ENCODE data around the gene ZNF217.
"Not testable (repeated sequence)": the region's sequence is repeated elsewhere in the genome, so short reads cannot be mapped to it uniquely, and the experiment has no call there.

Gene ZNF217

DNA sequence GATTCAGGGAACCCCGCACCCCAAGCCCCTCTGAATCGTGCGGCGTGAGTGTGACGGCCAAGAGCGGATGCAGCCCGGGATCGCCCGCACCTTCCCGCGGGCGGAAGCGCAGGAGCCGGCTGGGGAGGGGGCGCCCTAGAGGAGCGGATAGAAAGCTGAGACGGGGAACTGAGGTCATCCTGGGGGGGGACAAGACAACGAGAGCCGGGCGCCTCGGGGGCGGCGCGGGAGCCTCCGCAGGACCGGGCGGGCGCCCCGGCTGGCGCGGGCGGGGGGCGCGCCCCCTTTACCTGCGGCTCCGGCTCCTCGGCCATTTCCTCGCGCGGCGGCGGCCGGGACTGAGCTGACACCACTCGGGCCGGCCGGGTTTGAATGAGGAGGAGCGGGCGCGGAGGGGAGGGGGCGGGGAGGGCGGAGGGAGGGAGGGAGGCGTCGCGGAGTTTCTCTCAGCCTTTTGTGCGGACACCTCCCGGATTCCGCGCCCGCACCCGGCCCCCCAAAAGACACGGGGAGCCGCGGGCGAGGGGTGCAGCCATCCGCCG lies at the start of gene ZNF217:
Gene ZNF217 (minus strand): TSS at position 374 of the 542 bp plus-strand sequence. CDS start 11,013 bp downstream, outside the sequence.
- H3K9me3 Mint-ChIP-seq; H3K36me3 Mint-ChIP-seq (ENCODE audit: low read depth); H3K27me3 Mint-ChIP-seq: not testable (repeated sequence)
- DNase-seq (peak; percentile 77), ATAC-seq (peak; percentile 26)
- H3K4me1 Mint-ChIP-seq, result peaks cover 55% of the 10 kb centered on the region
- peak within 1 kb of the TSS; percentile 95 for H3K4me3 Mint-ChIP-seq
- peak within 1 kb of the TSS; percentile 94 for H3K27ac Mint-ChIP-seq

DNA sequence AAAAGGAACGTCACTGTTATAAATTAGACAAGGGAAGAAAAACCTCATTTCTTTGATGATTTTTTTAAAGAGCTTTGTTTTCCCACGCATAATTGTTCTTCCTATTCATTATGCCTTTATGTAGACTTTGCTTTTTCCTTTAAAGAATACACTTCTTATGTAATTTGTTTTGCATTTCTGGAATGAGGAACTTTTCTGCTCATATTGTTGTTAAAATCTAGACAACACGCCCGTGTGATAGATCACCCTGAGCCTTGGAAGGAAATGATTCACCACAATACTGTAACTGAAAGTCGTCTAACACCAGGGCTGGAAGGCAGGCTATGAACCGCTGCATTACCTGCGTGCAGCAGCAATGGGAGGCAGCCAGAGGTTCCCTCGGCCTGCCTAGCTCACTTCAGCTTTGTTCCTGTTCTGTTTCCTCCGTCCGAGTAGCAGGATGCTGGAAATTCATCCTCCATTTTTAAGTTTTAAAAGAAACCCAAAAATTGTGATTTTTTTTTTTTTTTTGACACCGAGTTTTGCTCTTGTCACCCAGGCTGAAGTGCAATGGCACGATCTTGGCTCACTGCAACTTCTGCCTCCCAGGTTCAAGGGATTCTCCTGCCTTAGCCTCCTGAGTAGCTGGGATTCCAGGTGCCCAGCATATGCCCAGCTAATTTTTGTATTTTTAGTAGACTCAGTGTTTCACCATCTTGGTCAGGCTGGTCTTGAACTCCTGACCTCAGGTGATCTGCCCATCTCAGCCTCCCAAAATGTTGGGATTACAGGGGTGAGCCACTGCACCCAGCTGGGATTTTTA lies 49.6 kb upstream of the ZNF217 start:
- no peaks in the 10 kb centered on the region for H3K36me3 Mint-ChIP-seq (ENCODE audit: low read depth)
- DNase-seq (peak; percentile 56), ATAC-seq (peak; percentile 94)
- H3K27ac Mint-ChIP-seq, result peak overlapping the region; percentile 95
- no peaks in the 10 kb centered on the region for H3K27me3 Mint-ChIP-seq
- no peaks in the 10 kb centered on the region for H3K9me3 Mint-ChIP-seq
- peaks cover 41% of the 10 kb centered on the region for H3K4me1 Mint-ChIP-seq
- peak overlapping the region; percentile 68 for H3K4me3 Mint-ChIP-seq

GRCh38 chr20:53642196-53643030 lies 48.8 kb upstream of the ZNF217 start:
- no peaks in the 10 kb centered on the region for H3K36me3 Mint-ChIP-seq (ENCODE audit: low read depth)
- H3K9me3 Mint-ChIP-seq, result no peaks in the 10 kb centered on the region
- H3K4me3 Mint-ChIP-seq, result peak overlapping the region; percentile 68
- peaks cover 41% of the 10 kb centered on the region for H3K4me1 Mint-ChIP-seq
- no peaks in the 10 kb centered on the region for H3K27me3 Mint-ChIP-seq
- peak; percentile 92 for ATAC-seq
- H3K27ac Mint-ChIP-seq, result peak overlapping the region; percentile 95
- DNase-seq, result peak; percentile 57

DNA sequence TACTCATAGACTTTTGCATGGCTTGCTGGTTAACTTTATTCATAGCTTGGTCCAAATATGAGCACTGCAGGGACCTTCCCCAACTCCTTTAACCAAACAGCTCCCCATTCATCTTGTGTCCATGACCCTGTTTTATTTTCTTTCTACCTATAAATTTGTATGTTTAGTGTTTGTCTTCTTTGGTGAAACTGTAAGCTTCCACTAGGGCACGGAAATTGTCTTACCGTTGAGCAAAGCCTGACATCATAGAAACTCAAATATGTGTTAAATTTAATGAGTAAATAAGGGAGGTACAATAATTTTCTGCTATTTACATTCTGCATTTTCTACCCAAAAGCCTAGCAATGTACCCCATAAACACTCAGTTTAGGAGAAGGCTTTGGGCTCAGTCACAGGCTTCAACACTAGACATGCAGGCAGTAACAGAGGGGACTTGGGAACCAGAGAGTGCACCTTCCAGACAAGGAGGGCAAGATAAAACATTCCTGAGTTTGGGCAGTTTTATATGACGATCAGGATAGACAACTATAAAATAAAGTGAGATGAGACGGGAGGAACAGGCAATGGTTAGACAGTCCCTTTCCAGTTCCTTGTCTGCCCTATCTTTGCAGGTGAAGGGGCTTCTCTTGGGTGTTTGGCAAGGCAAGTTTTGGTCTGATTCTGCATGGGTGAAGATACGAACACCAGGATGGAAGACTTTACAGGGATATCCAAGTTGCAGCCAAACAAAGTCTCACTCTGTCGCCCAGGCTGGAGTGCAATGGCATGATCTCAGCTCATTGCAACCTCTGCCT lies 46.2 kb upstream of the ZNF217 start:
- H3K27me3 Mint-ChIP-seq, result no peaks in the 10 kb centered on the region
- H3K4me1 Mint-ChIP-seq, result peaks cover 56% of the 10 kb centered on the region
- DNase-seq (no peak), ATAC-seq (no peak)
- H3K27ac Mint-ChIP-seq, result no peak overlapping the region
- H3K36me3 Mint-ChIP-seq (ENCODE audit: low read depth), result no peaks in the 10 kb centered on the region
- H3K4me3 Mint-ChIP-seq, result no peak overlapping the region
- no peaks in the 10 kb centered on the region for H3K9me3 Mint-ChIP-seq

GRCh38 chr20:53639128-53639527 lies 45.5 kb upstream of the ZNF217 start:
- H3K36me3 Mint-ChIP-seq (ENCODE audit: low read depth), result no peaks in the 10 kb centered on the region
- DNase-seq, result no peak
- peaks cover 54% of the 10 kb centered on the region for H3K4me1 Mint-ChIP-seq
- no peak for ATAC-seq
- H3K4me3 Mint-ChIP-seq, result no peak overlapping the region
- H3K27me3 Mint-ChIP-seq, result no peaks in the 10 kb centered on the region
- no peaks in the 10 kb centered on the region for H3K9me3 Mint-ChIP-seq
- H3K27ac Mint-ChIP-seq, result no peak overlapping the region

DNA sequence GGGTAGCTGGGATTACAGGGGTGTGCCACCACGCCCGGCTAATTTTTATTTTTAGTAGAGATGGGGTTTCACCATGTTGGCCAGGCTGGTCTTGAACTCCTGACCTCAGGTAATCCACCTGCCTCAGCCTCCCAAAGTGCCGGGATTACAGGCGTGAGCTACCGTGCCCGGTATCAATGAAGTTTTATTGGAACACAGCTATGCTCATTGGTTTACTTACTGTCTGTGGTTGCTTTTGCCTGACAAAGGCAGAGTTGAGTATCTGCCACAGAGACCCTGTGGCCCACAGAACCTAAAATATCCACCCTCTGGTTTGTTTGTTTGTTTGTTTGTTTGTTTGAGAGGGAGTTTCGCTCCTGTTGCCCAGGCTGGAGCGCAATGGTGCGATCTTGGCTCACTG lies 43.7 kb upstream of the ZNF217 start:
- not testable (repeated sequence) for H3K9me3 Mint-ChIP-seq; H3K27ac Mint-ChIP-seq; DNase-seq; H3K4me3 Mint-ChIP-seq; H3K36me3 Mint-ChIP-seq (ENCODE audit: low read depth); ATAC-seq; H3K27me3 Mint-ChIP-seq
- H3K4me1 Mint-ChIP-seq, result peaks cover 36% of the 10 kb centered on the region

DNA sequence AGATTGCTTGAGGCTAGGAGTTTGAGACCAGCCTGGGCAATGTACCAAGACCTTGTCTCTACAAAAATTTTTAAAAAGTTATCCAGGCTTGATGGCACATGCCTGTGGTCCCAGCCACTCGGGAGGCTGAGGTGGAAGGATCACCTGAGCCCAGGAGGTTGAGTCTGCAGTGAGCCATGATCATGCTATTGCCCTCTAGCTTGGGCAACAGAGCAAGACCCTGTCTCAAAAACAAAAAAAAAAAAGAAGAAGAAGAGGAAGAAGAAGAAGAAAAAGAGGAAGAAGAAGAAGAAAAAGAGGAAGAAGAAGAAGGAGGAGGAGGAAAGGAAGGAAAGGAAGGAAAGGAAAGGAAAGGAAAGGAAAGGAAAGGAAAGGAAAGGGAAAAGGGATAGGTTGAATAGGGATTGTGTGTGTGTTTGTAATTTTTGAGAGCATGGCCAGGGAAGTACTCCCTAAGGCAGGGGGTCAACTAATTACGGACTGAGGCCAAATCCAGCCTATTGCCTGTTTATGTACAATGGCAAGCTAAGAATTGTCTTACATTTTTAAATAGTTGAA lies 43.0 kb upstream of the ZNF217 start:
- no peak for ATAC-seq
- peaks cover 32% of the 10 kb centered on the region for H3K4me1 Mint-ChIP-seq
- no peak overlapping the region for H3K4me3 Mint-ChIP-seq

DNA sequence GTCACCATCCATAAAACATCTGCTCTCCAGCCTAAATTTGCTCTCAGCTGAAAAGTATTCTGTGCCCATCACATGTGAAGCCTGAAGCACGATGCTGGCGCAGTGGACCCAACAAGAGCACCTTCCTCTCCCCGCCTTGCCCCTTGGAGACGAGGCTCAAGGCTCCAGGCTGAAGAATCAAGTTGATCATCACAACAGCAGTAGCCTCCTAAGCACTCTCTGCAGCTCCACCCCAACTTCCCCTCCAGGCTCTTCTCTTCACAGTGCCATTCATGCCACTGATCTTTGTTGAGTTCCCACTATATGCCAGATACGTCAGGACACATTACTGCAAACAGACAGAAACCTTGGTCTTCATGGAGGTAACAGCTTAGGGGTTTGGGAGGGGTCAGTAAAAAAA lies 41.6 kb upstream of the ZNF217 start:
- Mint-ChIP-seq H3K27ac (no peak overlapping the region), H3K36me3 (ENCODE audit: low read depth) (no peaks in the 10 kb centered on the region), H3K4me1 (peaks cover 26% of the 10 kb centered on the region), H3K4me3 (no peak overlapping the region), H3K27me3 (no peaks in the 10 kb centered on the region), H3K9me3 (no peaks in the 10 kb centered on the region)
- no peak for DNase-seq
- no peak for ATAC-seq

More for the DNA sequence above, 43.0 kb upstream of the ZNF217 start:
- DNase-seq, result no peak
- Mint-ChIP-seq H3K27me3 (no peaks in the 10 kb centered on the region), H3K36me3 (ENCODE audit: low read depth) (no peaks in the 10 kb centered on the region), H3K9me3 (no peaks in the 10 kb centered on the region), H3K27ac (peak overlapping the region; percentile 46)

GRCh38 chr20:53631909-53632662 lies 38.4 kb upstream of the ZNF217 start:
- Mint-ChIP-seq H3K4me3 (no peak overlapping the region), H3K27me3 (no peaks in the 10 kb centered on the region), H3K9me3 (no peaks in the 10 kb centered on the region), H3K4me1 (peaks cover 19% of the 10 kb centered on the region), H3K36me3 (ENCODE audit: low read depth) (no peaks in the 10 kb centered on the region), H3K27ac (no peak overlapping the region)
- ATAC-seq (no peak), DNase-seq (no peak)

- H3K9me3 Mint-ChIP-seq, result no peaks in the 10 kb centered on the region
- H3K27ac Mint-ChIP-seq, result no peak overlapping the region
- ATAC-seq (no peak), DNase-seq (no peak)
- no peaks in the 10 kb centered on the region for H3K27me3 Mint-ChIP-seq
- H3K4me3 Mint-ChIP-seq, result no peak overlapping the region
- H3K36me3 Mint-ChIP-seq (ENCODE audit: low read depth), result no peaks in the 10 kb centered on the region
- peaks cover 10% of the 10 kb centered on the region for H3K4me1 Mint-ChIP-seq
Measured at GRCh38 chr20:53629436-53629835, 35.8 kb upstream of the ZNF217 start.

DNA sequence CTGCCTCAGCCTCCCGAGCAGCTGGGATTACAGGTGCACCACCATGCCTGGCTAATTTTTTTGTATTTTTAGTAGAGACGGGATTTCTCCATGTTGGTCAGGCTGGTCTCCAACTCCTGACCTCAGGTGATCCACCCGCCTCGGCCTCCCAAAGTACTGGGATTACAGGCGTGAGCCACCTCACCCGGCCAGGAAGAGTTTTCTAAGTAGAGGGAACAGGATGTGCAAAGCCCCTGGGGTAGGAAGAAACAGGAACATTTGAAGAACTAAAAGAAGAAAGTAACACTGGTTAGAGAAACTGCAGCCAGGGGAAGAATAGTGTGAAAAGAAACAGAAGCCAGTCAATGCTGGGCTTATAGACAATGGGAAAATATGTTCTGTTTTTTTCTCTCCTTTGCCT lies 35.1 kb upstream of the ZNF217 start:
- not testable (repeated sequence) for H3K36me3 Mint-ChIP-seq (ENCODE audit: low read depth); DNase-seq; H3K27ac Mint-ChIP-seq; H3K27me3 Mint-ChIP-seq; H3K4me3 Mint-ChIP-seq; H3K9me3 Mint-ChIP-seq; ATAC-seq
- peaks cover 15% of the 10 kb centered on the region for H3K4me1 Mint-ChIP-seq

DNA sequence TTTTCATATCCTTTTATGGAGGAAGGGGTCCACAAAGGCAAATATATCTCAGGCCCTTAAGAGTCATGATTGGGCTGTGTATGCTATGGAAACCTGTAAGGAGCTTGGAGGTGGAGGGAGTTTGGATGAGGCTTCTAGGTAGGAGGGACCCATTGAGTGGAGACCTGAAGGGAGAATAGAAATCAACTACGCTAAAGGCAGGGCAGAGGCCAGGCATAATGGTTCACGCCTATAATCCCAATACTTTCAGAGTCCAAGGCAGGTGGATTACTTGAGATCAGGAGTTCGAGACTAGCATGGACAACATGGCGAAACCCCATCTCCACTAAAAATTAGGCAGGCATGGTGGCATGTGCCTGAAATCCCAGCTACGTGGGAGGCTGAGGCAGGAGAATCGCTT lies 34.4 kb upstream of the ZNF217 start:
- ATAC-seq (no peak), DNase-seq (no peak)
- no peaks in the 10 kb centered on the region for H3K27me3 Mint-ChIP-seq
- H3K36me3 Mint-ChIP-seq (ENCODE audit: low read depth), result no peaks in the 10 kb centered on the region
- no peak overlapping the region for H3K27ac Mint-ChIP-seq
- no peak overlapping the region for H3K4me3 Mint-ChIP-seq
- no peaks in the 10 kb centered on the region for H3K9me3 Mint-ChIP-seq
- peaks cover 22% of the 10 kb centered on the region for H3K4me1 Mint-ChIP-seq

GRCh38 chr20:53627001-53627400 lies 33.4 kb upstream of the ZNF217 start:
- H3K27me3 Mint-ChIP-seq; ATAC-seq; H3K4me3 Mint-ChIP-seq; H3K36me3 Mint-ChIP-seq (ENCODE audit: low read depth); DNase-seq; H3K27ac Mint-ChIP-seq; H3K9me3 Mint-ChIP-seq: not testable (repeated sequence)
- H3K4me1 Mint-ChIP-seq, result peaks cover 32% of the 10 kb centered on the region

Data from activated naive CD8-positive, alpha-beta T cell treated with anti-CD3 and anti-CD28 coated beads, Interleukin-2, amount 50 U/mL, for 24 hours (primary cell).